ENCODE data around the gene POLR1G. TPM values are rescaled to one million over a fixed set of nuclear protein-coding genes. Genes with fewer than 3 reads are reported as not detected.

The POLR1G gene
- total RNA-seq, 1 donor from 2014 or later = 24.4 TPM

GRCh38 chr19:45362291-45362690, 44.2 kb upstream of the POLR1G start:
- peaks cover 1% of the 10 kb centered on the region for H3K36me3 ChIP-seq (ENCODE audit: control insufficient read depth, insufficient read depth, low read length)
- TF ChIP-seq, protein P1, sequence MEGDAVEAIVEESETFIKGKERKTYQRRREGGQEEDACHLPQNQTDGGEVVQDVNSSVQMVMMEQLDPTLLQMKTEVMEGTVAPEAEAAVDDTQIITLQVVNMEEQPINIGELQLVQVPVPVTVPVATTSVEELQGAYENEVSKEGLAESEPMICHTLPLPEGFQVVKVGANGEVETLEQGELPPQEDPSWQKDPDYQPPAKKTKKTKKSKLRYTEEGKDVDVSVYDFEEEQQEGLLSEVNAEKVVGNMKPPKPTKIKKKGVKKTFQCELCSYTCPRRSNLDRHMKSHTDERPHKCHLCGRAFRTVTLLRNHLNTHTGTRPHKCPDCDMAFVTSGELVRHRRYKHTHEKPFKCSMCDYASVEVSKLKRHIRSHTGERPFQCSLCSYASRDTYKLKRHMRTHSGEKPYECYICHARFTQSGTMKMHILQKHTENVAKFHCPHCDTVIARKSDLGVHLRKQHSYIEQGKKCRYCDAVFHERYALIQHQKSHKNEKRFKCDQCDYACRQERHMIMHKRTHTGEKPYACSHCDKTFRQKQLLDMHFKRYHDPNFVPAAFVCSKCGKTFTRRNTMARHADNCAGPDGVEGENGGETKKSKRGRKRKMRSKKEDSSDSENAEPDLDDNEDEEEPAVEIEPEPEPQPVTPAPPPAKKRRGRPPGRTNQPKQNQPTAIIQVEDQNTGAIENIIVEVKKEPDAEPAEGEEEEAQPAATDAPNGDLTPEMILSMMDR (IDR thresholded peaks at IDR 0.05; ENCODE audit: insufficient read depth, low read length, poor library complexity, severe bottlenecking) = no peak
- no peak for DNase-seq (ENCODE audit: low read depth)

DNA sequence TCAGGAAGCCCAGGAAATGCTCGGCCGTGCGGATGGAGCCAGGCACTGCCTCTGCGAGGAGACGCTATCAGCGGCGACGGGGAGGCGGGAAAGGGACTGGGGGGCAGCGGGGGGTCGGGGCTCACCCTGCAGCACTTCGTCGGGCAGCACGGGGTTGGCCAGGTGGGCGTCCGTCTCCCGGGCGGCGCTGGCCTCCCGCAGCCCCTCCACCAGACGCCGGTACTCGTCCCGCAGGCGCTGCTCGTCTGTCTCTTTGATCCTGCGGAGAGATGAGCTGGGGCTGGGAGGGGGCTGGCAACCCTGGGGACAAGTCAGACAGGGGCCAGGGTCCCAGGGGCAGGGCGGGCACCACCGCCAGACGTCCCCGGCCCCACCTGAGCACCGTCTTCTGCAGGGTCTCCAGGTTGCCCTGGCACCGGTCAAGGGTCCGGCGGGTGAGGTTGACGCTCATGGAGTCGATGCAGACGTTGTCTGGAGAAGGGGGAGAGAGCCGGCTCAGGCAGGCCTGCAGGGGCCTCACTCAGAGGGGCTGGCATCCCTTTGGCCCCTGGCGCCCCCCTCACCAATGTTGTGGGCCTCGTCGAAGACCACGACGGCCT, 42.5 kb upstream of the POLR1G start:
- TF ChIP-seq, protein P1 (IDR thresholded peaks at IDR 0.05; ENCODE audit: insufficient read depth, low read length, poor library complexity, severe bottlenecking) = no peak
- peaks cover 1% of the 10 kb centered on the region for H3K36me3 ChIP-seq (ENCODE audit: control insufficient read depth, insufficient read depth, low read length)
- H3K27me3 ChIP-seq (ENCODE audit: control insufficient read depth, insufficient read depth, low read length) = no peaks in the 10 kb centered on the region
- no peak overlapping the region for H3K4me3 ChIP-seq (ENCODE audit: low read depth, low read length)
- DNase-seq (ENCODE audit: low read depth) = no peak

More at GRCh38 chr19:45362291-45362690, 44.2 kb upstream of the POLR1G start:
- Histone ChIP-seq H3K4me3 (ENCODE audit: low read depth, low read length) (no peak overlapping the region), H3K27me3 (ENCODE audit: control insufficient read depth, insufficient read depth, low read length) (no peaks in the 10 kb centered on the region)

- Histone ChIP-seq H3K27me3 (ENCODE audit: control insufficient read depth, insufficient read depth, low read length) (no peaks in the 10 kb centered on the region), H3K36me3 (ENCODE audit: control insufficient read depth, insufficient read depth, low read length) (peaks cover 1% of the 10 kb centered on the region), H3K4me3 (ENCODE audit: low read depth, low read length) (no peak overlapping the region)
- DNase-seq (ENCODE audit: low read depth) = no peak
- TF ChIP-seq, protein P1 (IDR thresholded peaks at IDR 0.05; ENCODE audit: insufficient read depth, low read length, poor library complexity, severe bottlenecking) = no peak
Observed at GRCh38 chr19:45364696-45365095, 41.7 kb upstream of the POLR1G start.

GRCh38 chr19:45368127-45368526, 38.3 kb upstream of the POLR1G start:
- TF ChIP-seq, protein P1 (IDR thresholded peaks at IDR 0.05; ENCODE audit: insufficient read depth, low read length, poor library complexity, severe bottlenecking) = no peak
- Histone ChIP-seq H3K27me3 (ENCODE audit: control insufficient read depth, insufficient read depth, low read length) (no peaks in the 10 kb centered on the region), H3K36me3 (ENCODE audit: control insufficient read depth, insufficient read depth, low read length) (peaks cover 1% of the 10 kb centered on the region), H3K4me3 (ENCODE audit: low read depth, low read length) (no peak overlapping the region)
- DNase-seq (ENCODE audit: low read depth) = no peak

DNA sequence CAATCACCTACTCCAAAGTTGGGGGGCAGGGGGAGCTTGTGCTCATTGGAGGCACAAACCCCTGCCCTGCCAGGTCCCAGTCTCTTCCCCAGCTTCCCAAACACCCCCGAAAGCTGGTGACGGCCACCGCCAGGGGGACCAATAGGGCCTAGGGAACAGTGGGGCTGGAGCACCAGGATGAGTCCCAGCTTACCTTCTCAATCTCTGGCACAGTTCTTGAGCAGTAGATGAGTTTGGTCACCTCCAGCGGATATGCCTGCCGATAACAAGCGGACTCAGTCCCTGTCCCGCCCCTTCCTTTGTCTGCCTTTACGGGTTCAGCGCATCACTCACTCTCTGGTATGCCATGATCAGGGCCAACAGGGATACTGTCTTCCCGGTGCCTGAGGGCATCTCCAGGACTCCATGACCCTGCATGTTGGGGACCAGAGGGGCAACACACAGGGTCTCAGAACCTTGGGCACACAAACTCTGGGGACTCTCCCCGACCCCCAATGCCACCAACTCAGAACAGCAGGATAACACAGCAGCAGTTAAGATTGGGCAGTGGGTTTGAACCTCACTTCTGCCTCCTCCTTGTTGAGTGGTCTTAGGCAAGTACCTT, 37.6 kb upstream of the POLR1G start:
- Histone ChIP-seq H3K4me3 (ENCODE audit: low read depth, low read length) (no peak overlapping the region), H3K36me3 (ENCODE audit: control insufficient read depth, insufficient read depth, low read length) (peaks cover 1% of the 10 kb centered on the region), H3K27me3 (ENCODE audit: control insufficient read depth, insufficient read depth, low read length) (no peaks in the 10 kb centered on the region)
- DNase-seq (ENCODE audit: low read depth) = no peak
- TF ChIP-seq, protein P1 (IDR thresholded peaks at IDR 0.05; ENCODE audit: insufficient read depth, low read length, poor library complexity, severe bottlenecking) = no peak

Measured in kidney epithelial cell (primary cell).